ENCODE measurements around the gene TMEM184A. TPM values are rescaled to one million over a fixed set of nuclear protein-coding genes. Genes with fewer than 3 reads are reported as not detected.

TMEM184A gene
- total RNA-seq, 4 donors from 2014 or later = 0.19 to 3.1 (median 0.32) TPM; not detected in 1

DNA sequence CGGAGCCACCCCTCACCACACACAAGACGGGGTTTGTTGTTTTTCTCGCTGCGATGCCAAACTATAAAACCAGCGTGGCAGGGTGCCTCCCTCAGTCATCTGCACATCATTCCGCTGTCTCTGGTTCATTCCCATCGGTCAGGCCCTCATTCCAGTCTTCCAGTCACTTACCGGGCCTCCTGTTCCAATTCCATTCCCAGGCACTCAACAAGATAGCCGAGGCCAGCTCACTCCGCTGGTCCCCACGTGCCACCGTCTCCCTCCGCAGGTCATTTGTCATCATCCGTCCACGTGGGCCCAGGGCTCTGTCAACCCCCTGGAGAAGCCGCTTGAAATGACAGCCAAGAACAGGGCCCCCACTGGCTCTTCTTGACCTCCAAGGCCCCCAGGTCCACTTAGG lies 6.1 kb upstream of the TMEM184A start:
- no peak for DNase-seq (ENCODE audit: low spot score)
- ATAC-seq (ENCODE audit: low FRiP score) = no peak
- TF ChIP-seq, protein P1, sequence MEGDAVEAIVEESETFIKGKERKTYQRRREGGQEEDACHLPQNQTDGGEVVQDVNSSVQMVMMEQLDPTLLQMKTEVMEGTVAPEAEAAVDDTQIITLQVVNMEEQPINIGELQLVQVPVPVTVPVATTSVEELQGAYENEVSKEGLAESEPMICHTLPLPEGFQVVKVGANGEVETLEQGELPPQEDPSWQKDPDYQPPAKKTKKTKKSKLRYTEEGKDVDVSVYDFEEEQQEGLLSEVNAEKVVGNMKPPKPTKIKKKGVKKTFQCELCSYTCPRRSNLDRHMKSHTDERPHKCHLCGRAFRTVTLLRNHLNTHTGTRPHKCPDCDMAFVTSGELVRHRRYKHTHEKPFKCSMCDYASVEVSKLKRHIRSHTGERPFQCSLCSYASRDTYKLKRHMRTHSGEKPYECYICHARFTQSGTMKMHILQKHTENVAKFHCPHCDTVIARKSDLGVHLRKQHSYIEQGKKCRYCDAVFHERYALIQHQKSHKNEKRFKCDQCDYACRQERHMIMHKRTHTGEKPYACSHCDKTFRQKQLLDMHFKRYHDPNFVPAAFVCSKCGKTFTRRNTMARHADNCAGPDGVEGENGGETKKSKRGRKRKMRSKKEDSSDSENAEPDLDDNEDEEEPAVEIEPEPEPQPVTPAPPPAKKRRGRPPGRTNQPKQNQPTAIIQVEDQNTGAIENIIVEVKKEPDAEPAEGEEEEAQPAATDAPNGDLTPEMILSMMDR (IDR thresholded peaks at IDR 0.05) = no peak

DNA sequence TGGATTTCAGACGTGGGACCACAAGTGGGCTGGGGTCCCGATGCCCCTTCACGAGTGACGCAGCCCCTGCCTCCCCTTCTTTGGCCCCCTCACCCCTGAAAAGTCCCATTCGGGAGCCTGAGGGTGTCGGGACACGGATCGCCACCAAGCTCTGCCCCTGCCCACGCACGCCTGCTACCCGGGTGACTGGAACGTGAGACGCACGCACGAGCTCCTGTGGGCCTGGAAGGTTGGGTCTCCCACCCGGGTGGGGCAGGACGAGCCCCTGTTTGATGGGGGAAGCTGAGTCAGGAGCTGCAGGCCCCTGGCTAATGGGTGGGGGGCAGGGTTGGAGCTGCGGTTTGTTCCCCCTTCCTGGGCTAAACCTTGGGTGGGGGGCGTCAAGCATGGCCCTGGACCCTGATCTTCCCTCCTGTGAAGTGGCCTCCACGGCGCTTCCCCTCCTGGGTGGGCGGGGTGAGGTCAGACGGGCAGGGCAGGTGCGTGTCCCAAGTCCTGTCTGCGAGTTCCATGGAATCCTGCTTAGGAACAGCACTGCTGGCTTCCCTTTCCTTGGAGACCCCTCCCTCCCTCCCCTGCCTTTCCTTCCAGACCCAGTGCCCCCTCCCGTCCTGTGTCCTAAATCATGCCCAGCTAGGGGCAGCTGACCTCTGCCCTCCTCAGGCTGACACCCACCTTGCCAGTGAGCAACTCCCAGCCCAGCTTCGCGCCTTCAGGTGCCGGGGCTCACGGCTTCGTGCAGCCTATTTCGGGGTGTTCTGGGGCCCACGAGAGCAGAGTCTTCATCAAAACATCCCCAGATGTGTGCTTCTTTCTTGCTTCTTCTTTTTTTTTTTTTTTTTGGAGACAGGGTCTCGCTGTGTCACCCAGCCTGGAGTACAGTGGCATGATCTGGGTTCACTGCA lies 5.3 kb upstream of the TMEM184A start:
- TF ChIP-seq, protein P1 (IDR thresholded peaks at IDR 0.05) = no peak
- DNase-seq (ENCODE audit: low spot score) (no peak), ATAC-seq (ENCODE audit: low FRiP score) (no peak)

DNA sequence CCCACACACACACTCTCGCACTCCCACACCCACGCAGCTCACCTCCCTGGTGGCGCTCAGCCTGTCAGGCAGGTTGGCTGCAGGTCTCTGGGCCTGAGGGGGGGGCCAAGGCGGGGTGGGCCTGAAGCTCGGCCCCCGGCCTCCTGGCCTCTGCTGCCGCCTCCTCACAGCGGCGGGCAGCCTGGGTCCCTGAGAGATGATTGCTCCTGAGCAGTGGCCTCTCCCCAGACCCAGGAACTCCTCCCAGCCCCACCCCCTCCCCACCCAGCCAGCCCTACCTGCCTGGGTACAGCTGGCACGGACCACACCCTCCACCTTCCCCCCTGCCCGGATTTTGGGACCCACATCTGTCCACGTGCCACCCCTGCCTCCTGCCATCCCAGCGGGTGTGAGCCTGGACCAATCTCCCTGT lies 4.6 kb upstream of the TMEM184A start:
- ATAC-seq (ENCODE audit: low FRiP score) (no peak), DNase-seq (ENCODE audit: low spot score) (no peak)
- TF ChIP-seq, protein P1 (IDR thresholded peaks at IDR 0.05) = no peak

DNA sequence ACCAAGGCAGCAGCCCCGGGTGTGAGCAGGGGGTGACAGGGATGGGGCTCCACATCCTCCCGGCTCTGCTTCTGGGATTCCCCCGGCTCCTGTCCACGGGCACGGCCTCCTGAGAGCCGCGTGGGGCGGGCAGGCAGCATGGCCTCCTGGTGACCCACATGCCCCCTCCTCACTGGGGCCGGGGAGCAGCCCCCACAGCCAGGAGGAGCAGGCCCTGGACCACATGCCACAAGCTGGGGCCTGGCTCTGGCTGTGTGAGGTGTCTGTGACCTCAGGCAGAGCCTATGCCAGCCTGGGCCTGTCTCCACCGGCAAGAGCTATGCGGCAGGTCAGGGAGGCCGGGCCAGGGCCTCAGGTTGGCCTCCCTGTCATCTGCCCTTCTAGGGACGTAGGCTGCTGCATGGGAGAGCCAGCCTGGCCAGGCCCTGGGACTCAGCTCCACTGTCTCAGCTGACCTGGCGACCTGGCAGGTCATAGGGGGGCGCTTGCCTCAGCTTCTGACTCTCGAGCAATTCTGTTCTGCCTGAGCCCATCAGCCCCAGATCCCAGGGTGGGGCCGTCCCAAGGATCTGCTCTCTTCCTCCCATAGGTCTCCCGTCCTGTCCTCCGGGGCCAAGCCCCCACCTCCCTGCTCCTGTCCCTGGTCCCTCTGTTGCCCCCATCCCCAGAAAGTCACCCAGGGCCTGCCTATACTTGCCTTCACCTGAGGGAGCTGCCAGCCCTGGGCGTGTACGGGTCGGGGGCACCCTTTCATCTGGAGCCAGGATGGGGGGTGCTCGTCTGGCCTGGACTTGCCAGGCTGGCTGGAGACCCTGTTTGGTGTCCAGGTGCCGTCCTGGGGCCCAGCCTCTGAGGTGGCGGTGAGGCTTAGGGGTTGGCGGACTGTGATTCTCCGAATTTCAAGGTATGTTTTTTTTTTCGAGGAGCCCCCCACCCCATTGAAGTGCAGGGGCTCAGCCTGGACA lies 3.9 kb upstream of the TMEM184A start:
- ATAC-seq (ENCODE audit: low FRiP score) (no peak), DNase-seq (ENCODE audit: low spot score) (no peak)
- TF ChIP-seq, protein P1 (IDR thresholded peaks at IDR 0.05) = no peak

DNA sequence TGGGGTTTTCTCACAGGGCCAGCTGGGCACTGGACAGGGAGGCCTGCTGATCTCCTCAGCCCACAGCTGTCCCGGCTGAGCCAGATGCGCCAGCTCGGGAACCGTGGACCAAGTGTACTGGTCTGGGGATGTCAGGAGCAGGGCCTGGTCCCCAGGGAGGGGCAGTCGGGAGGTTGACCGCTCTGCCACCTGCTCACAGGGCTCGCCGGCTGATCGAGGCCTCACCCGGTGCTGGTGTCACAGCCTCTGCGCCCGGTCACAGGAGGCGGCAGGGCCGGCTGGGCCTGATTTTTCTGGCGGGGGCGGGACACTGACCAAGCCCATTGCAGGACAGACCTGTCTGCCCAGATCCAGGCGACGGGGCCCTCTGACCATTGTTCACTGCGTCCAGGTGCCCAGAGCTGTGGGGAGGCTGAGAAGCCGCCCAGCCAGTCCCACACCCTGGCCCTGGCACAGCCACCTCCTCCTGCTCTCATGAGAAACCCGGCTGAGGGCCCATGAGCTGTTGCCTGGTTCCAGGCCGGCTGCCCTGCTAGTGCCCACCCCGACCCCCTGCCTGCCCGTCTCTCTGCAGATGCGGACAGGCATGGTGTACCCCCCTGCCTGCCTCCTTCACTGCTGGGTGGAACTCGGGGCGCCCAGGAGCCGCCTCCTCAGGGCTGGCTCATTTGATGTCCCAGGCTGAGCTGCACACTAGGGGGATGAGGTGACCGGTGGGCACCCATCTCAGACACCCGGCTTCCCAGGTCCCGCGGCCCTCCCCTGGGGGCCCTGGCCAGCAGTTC lies 3.0 kb upstream of the TMEM184A start:
- no peak for ATAC-seq (ENCODE audit: low FRiP score)
- TF ChIP-seq, protein P1 (IDR thresholded peaks at IDR 0.05) = no peak
- DNase-seq (ENCODE audit: low spot score) = no peak

DNA sequence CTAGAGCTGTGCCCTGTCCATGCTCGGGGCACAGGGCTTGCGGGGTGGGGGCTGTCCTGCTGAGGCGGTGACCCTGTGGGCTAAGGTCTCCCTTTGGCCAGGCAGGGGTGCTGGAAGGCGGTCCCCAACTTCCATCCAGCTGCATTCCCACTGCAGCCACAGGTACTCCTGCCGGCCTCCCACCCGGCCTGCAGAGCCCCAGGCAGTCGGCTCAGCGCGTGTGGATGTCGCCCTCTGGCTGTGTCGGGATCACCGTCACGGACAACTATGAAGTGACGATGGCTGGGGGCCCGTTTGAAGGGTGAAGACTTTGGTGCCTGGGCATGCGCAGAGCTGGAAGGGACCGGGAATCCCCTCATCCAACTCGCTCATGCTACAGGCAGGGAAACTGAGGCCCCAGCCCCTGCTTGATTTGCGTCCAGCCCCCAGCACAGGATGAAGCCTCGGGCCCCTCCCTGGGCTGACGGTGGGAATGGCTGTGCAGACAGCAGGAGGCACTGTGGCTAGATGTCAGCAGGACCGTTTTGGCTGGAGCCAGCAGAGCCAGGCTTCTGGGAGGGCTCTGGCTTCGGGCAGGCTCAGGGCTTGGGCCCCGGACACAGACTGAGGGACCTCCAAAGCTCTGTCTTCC lies 2.3 kb upstream of the TMEM184A start:
- ATAC-seq (ENCODE audit: low FRiP score) = no peak
- no peak for DNase-seq (ENCODE audit: low spot score)
- TF ChIP-seq, protein P1 (IDR thresholded peaks at IDR 0.05) = no peak
